NCI-H146 (cell line): Measurements from ENCODE around the gene BRWD1.

Source experiments
- DNase-seq: peaks from one replicate; lab custom pipeline; 2025; lab: John Stamatoyannopoulos, UW

Gene BRWD1

GRCh38 chr21:39197448-39198233 is 115.8 kb downstream of the BRWD1 start:
- no peak for DNase-seq

DNA sequence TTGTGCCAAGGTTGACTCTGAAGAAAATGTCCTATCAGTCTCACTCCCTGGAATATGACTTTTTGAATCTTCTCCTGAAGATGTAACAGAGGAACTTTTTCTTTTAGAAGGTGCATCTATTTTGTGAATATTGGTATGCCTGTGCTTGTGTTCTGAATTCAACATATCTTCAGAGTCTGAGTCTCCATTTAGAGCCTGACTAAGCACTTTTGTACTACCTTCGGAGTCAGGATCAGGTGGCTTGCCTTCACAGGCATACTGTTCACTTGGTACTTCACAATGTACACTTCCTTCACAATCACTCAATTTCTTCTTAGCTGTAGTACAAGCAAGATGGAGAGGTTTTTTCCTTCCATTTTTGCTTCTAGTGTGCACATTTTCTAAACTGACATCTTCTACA is 116.6 kb downstream of the BRWD1 start:
- DNase-seq = no peak

GRCh38 chr21:39196310-39196709 is 117.1 kb downstream of the BRWD1 start:
- DNase-seq = no peak

GRCh38 chr21:39193380-39193779 is 120.1 kb downstream of the BRWD1 start:
- no peak for DNase-seq

DNA sequence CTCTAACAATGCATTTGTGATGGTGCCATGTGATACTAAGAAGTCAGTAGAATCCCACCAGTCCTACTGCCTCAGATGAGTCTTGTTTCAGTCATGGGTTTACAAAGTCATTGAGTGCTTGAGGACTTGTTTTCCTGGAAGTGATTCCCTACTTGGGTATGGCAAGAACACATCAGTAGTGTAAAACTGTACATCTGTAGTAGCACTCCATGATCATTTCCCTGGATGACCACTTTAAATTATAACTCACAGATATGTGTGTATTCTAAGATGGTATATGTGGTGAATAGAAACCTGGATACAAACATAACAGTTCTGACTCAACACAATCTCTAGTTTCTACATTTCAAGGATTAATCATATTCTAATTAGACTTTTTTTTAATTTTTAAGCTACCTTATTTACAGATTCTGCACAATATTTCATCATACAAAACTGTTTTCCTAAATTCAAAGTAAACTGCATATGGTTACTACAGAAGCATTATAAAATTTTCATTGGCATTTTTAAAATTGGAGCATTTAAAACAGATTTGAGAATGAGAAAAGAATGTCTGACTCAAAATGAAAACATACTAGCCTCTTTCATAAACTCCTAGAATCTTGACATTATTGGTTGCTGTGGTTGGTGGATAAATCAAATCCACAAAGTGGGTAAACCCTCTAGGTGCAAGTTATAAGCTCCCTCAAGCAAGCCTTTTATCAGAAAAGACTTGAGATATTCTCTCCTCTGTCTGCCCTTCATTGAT is 123.4 kb downstream of the BRWD1 start:
- DNase-seq = no peak

GRCh38 chr21:39188521-39189139 is 124.8 kb downstream of the BRWD1 start:
- DNase-seq = no peak

DNA sequence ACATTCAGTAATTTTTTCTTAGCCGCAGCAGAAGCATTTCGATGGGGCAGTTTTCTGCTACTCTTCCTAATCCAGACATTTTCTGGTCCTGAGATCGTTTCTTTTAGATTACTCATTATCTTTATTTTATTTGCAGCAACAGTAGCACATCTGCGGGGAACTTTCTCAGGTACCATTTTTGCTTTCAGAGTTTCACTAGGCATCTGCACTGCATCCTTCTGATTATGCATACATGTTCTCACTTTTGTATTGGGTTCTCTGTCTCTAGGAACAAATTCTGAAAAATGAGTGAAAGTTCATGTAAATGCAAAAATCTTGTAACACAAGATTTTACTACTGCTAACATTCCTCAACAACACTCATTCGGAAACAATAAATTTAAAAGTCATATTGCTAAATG is 126.3 kb downstream of the BRWD1 start:
- DNase-seq = no peak

DNA sequence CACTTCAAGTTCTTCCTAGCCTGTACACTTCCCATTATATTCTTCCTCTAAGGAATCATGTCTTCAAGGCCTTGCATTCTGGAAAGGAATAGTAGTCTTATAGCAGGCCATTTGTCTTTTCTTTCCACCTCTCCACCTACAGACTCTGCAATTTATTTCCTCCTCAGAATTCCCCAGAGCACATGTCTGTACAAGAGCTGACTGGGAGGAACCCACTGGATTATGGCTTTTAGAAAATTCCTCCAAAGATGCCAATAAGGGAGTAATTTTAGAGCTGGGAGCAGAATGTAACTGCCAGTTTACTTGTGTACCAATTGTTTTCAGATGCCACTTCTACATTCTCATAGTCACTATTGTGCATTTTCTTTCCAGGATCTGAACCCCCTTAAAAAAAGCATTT is 126.8 kb downstream of the BRWD1 start:
- DNase-seq = no peak

DNA sequence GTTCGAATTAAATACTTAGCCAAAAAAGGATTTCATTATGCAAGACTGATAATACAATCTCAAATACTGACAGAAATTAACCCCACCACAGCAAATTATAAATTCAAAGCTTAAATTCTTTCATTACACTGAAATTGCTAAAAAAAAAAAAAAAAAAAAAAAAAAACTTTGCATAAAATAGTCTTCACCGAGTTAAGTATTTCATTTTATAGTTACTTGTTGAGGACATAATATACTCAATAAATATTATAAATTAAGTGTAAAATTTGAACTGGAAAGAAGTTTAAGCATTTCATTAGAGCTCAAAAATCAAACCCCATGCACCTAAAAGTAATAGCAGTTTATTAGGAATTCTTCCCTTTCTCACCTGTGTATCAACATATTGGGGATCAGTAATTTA is 128.3 kb downstream of the BRWD1 start:
- no peak for DNase-seq

DNA sequence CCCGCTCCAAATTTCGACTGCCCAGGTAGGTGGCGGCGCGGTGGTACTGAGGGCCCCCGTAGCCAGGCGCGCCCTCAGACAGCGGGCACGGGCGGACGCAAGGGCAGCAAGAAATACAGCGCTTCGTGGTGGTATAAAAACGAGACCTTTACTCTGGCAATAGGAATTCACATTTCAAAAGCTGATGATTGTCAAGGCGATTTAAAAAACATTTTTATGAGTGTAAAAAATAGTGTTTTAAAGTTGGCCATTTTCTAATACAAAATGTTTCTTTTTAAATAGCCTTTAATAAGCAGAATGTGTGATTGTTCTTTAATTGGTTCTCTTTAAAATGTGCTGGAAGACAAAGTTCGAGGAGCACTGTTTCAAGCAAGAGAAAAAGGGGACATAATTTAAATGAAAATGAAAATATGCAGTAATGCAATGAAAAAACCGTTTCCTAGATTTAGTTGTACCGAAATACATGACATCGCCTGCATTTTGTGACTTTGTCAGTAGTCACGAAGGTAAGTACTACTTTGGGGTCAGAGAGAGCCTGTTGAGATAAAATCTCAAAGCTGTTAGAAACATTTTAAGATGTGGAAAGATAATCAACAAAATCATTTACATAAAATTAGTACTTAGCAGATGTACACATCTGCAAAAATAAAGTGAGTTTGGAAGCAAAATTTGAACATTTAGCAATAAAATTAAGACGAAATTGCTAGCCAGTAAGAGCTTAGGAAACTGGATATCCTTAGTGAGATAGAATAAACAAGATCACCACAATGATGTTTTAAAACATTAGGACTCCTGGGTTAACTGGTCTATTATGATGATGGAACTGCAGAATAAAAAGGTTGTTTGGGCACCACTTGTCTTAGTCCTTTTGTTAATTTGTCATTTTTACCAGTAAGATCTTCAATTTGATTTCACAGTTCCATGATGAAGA is 129.1 kb downstream of the BRWD1 start:
- no peak for DNase-seq

- DNase-seq = peak; percentile 92
Observed at GRCh38 chr21:39183272-39184049, 130.0 kb downstream of the BRWD1 start, which contains the start of gene PSMG1. TSS of gene PSMG1 (minus strand) at chr21:39183451. CDS start at chr21:39183385, 66 bp downstream.

GRCh38 chr21:39182484-39183271 is 130.8 kb downstream of the BRWD1 start:
- DNase-seq = peak; percentile 26

DNA sequence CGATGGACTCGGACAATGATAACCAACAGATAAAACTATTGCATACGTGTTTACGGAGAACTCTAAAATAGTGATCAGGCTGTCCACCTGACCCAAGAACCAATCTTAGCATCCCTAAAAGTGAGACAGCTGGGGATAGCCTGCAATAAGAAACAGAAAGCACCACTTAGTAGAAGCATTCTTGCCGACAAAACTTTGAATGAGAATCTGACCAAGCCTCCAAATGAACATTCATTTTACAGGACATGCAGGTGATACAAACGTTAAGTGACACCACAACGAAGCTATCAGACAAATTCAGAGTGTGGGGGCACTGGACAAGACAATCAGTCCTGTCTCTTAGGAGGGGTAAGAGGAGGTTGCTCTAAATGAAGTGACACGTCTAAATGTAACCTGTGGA is 131.4 kb downstream of the BRWD1 start:
- DNase-seq = no peak

- no peak for DNase-seq
Observed at GRCh38 chr21:39181205-39181818, 132.1 kb downstream of the BRWD1 start.

DNA sequence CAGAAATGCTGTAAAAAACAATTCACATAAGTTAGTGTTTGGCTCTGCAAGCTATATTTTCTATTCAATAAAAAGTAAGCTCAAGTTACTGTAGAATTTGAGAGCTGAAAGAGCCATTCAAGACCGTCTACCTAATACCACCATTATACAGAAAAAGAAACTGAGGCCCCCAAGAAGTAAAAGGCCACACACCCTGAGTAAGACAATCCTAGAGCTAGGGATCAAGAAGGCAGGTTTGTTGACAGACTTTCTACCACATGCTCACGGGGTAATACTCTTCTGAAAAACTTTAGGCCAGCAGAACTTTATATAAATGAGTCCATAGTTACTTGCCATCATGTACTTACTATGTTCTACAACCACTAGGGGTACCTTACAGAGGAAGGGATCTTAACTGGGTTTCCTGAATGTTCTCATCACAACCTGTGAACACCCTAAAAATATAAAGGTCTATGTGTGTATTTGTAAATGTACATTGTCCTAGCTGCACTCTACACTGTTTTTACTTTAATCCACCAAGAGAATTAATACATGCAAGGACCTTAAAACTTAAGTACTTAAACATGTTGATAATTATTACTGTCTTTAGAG is 132.9 kb downstream of the BRWD1 start:
- no peak for DNase-seq

DNA sequence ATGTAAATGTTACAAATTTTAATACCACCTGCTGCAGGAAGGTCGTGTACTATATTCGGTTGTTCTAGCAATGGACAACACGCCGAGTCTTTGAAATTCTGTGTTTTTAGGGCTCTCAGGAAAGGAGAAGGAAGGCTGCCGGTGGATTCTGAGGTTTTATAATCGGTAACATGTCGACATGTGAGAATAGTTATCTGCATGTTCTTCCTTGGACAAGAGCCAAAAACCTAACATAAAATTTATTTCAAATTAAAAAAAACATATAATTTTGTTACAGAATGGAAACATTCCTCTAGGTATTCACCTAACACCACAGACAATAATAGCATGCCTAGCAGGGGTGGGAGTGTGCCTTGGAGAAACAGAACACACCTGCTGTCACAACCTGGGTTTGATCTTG is 135.0 kb downstream of the BRWD1 start:
- DNase-seq = no peak

GRCh38 chr21:39176271-39176709 is 137.1 kb downstream of the BRWD1 start:
- no peak for DNase-seq

DNA sequence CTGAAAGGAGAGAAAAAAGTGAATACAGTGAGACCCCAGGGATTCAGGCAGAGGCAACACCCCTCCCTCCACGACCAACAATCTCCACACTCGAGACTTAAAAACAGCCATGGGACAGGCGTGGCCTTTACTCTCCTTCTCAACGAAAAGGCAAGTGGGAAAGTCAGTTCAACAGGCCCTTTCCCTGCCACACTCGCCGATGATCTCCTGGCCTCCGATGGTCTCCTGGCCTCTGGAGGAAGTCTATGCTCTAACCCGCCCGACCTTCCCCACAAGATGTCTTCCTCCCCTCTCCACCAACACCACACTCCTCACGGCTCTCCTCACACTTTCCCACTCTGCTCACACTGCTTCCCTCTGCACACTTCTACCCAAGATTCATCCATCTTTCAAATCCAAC is 137.8 kb downstream of the BRWD1 start:
- no peak for DNase-seq

DNA sequence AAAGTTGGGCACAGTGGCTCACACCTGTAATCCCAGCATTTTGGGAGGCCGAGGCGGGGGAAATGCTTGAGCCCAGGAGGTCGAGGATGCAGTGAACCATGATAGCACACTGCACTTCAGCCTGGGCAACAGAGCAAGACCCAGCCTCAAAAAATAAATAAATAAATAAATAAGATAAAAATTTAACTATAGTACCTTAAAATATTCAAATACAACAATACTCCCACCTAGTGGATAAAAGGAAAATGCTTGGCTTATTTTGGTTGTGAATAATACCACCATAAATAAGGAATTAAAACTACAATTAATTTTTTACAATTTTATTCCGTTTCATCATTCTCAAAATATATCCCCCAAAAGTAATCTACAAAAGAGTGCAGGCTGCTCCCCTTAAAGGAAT is 138.3 kb downstream of the BRWD1 start:
- DNase-seq = no peak
